Activated CD4-positive, alpha-beta T cell treated with anti-CD3 and anti-CD28 coated beads for 36 hours (primary cell): ENCODE data around the gene TOR2A. TPM values are rescaled to one million over a fixed set of nuclear protein-coding genes. Genes with fewer than 3 reads are reported as not detected.
"Not testable (repeated sequence)": the region's sequence is repeated elsewhere in the genome, so short reads cannot be mapped to it uniquely, and the experiment has no call there.

Source experiments
- ATAC-seq: fragments of 200-7000 bp; cut with Tn5 transposase; one replicate; pipeline ENCODE4 v1.10.0; 2021; ENCODE audit warnings: mild to moderate bottlenecking, moderate library complexity
- CTCF ChIA-PET: fragments of 350-600 bp; sonication (Branson Sonifier 250); formaldehyde crosslinking; loops from one replicate; lab custom pipeline; 2021; ENCODE audit warnings: antibody characterized with exemption; lab: Charles Lee
- POLR2A ChIA-PET: fragments of 350-600 bp; sonication (Branson Sonifier 250); formaldehyde crosslinking; loops from one replicate; lab custom pipeline; 2021; ENCODE audit warnings: antibody characterized with exemption, inconsistent platforms; lab: Charles Lee
- DNase-seq: peaks from one replicate; pipeline ENCODE4 v3.0.0-alpha.2; 2020
- H3K27ac Mint-ChIP-seq: one replicate; pipeline ENCODE4 v1.8.0; 2021; ENCODE audit warnings: mixed read lengths
- H3K27me3 Mint-ChIP-seq: one replicate; pipeline ENCODE4 v1.8.0; 2021; ENCODE audit warnings: mixed read lengths
- H3K36me3 Mint-ChIP-seq: one replicate; pipeline ENCODE4 v1.8.0; 2021; ENCODE audit warnings: low read depth, mixed read lengths
- H3K4me1 Mint-ChIP-seq: one replicate; pipeline ENCODE4 v1.8.0; 2021; ENCODE audit warnings: mixed read lengths
- H3K4me3 Mint-ChIP-seq: one replicate; pipeline ENCODE4 v1.8.0; 2021; ENCODE audit warnings: mild to moderate bottlenecking, moderate library complexity, mixed read lengths
- H3K9me3 Mint-ChIP-seq: one replicate; pipeline ENCODE4 v1.8.0; 2021; ENCODE audit warnings: low read depth, mixed read lengths
- intact Hi-C, 2 experiments: fragments of 100-400 bp; cut with DNase I in 1 of 2; cut with micrococcal nuclease in 1 of 2; formaldehyde crosslinking; loops; one replicate each; pipeline versions ENCODE4 v1.14.2 to v1.15.1; 2022 to 2024; cut with DNase I, micrococcal nuclease
- total RNA-seq, 2 experiments: library from RNA; stranded (reverse); gene quantifications; one replicate each; pipeline ENCODE4 v1.2.3, GENCODE V29; 2021

Gene TOR2A
- 10 to 100 TPM; 11.3 to 14.0 TPM for total RNA-seq

- peaks cover 8% of the 10 kb centered on the region for H3K36me3 Mint-ChIP-seq
- no peaks in the 10 kb centered on the region for H3K27me3 Mint-ChIP-seq
- CTCF ChIA-PET, result interaction anchor here (0.6 to 3.5 kb wide), 71 partner anchors 8 to 793 kb away, joined by 3 to 28 read pairs (median 4); partner anchors contain the start of genes CDK9, ENG, FPGS and LRSAM1
- peak; percentile 99 for DNase-seq
- H3K27ac Mint-ChIP-seq, result peak within 1 kb of the TSS; percentile 73
- POLR2A ChIA-PET, result interaction anchor here (0.6 to 1.5 kb wide), 9 partner anchors 19 to 285 kb away, joined by 3 to 6 read pairs (median 5); partner anchors contain the start of genes CDK9, PTRH1 and TTC16
- peaks cover 12% of the 10 kb centered on the region for H3K4me1 Mint-ChIP-seq
- no peaks in the 10 kb centered on the region for H3K9me3 Mint-ChIP-seq
- peak; percentile 93 for ATAC-seq
- H3K4me3 Mint-ChIP-seq, result peak within 1 kb of the TSS; percentile 72
- intact Hi-C loops, result loop anchor here (1.0 to 2.0 kb wide), 21 partner anchors 20 to 425 kb away; partner anchors contain the start of genes PTRH1 (in 2 of the 2), BBLN (in 1 of the 2), FPGS (in 1 of the 2) and LRSAM1 (in 1 of the 2)
Observed at GRCh38 chr9:127734747-127735529, at the start of gene TOR2A. TSS of gene TOR2A (minus strand) at chr9:127735294. CDS start at chr9:127735270, 24 bp downstream.

- DNase-seq, result peak; percentile 84
- peak; percentile 24 for ATAC-seq
- peaks cover 19% of the 10 kb centered on the region for H3K36me3 Mint-ChIP-seq
- ChIA-PET POLR2A (interaction anchor here (0.6 to 0.8 kb wide), 4 partner anchors 25 to 148 kb away, joined by 3 to 6 read pairs (median 3); partner anchors contain the start of genes ENG and TOR2A), CTCF (interaction anchor here (0.6 to 3.3 kb wide), 9 partner anchors 8 to 250 kb away, joined by 3 to 17 read pairs (median 3); partner anchors contain the start of gene TOR2A)
- intact Hi-C loops, result loop anchor here in 1 of 2 experiments (1.0 to 10.0 kb wide), 2 partner anchors 12 to 281 kb away; partner anchors contain the start of genes NAIF1 and SLC25A25
- no peaks in the 10 kb centered on the region for H3K9me3 Mint-ChIP-seq
- peaks cover 70% of the 10 kb centered on the region for H3K4me1 Mint-ChIP-seq
- peak overlapping the region; percentile 63 for H3K4me3 Mint-ChIP-seq
- no peaks in the 10 kb centered on the region for H3K27me3 Mint-ChIP-seq
- H3K27ac Mint-ChIP-seq, result peak overlapping the region; percentile 97
Observed at GRCh38 chr9:127783111-127784008, 48.3 kb upstream of the TOR2A start.

- intact Hi-C loops, result loop anchor here in 1 of 2 experiments (10.0 kb wide), 1 partner anchor 283 kb away; the partner anchor contains the start of genes NAIF1 and SLC25A25
- H3K9me3 Mint-ChIP-seq, result no peaks in the 10 kb centered on the region
- ChIA-PET POLR2A (no interaction called here), CTCF (interaction anchor here (0.7 kb wide), 1 partner anchor 11 kb away, joined by 3 read pairs; no protein-coding TSS in a partner anchor)
- no peaks in the 10 kb centered on the region for H3K27me3 Mint-ChIP-seq
- DNase-seq (no peak), ATAC-seq (no peak)
- H3K36me3 Mint-ChIP-seq, result peaks cover 13% of the 10 kb centered on the region
- peaks cover 60% of the 10 kb centered on the region for H3K4me1 Mint-ChIP-seq
- peak overlapping the region; percentile 21 for H3K4me3 Mint-ChIP-seq
- peak overlapping the region; percentile 72 for H3K27ac Mint-ChIP-seq
Observed at GRCh38 chr9:127781806-127782205, 46.7 kb upstream of the TOR2A start.

DNA sequence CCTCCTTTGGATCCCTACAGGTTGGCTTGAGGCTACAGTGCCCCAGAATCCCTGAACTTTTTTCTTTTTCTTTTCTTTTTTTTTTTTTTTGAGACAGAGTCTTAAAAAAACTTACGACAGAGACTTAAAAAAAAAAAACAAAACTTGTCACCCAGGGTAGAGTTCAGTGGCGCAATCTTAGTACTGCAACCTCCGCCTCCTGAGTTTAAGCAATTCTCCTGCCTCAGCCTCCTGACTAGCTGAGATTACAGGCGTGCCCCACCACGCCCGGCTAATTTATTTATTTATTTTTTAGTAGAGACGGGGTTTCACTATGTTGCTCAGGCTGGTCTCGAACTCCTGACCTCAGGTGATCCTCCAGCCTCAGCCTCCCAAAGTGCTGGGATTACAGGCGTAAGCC is 45.8 kb upstream of the TOR2A start:
- H3K27ac Mint-ChIP-seq, H3K4me3 Mint-ChIP-seq, DNase-seq, H3K27me3 Mint-ChIP-seq, POLR2A ChIA-PET, ATAC-seq, H3K9me3 Mint-ChIP-seq: not testable (repeated sequence)
- Mint-ChIP-seq H3K36me3 (peaks cover 15% of the 10 kb centered on the region), H3K4me1 (peaks cover 65% of the 10 kb centered on the region)
- intact Hi-C loops, result loop anchor here in 1 of 2 experiments (10.0 kb wide), 1 partner anchor 284 kb away; the partner anchor contains the start of genes NAIF1 and SLC25A25
- CTCF ChIA-PET, result interaction anchor here (1.1 to 2.6 kb wide), 2 partner anchors 11 to 46 kb away, joined by 4 to 13 read pairs; partner anchors contain the start of gene TOR2A

DNA sequence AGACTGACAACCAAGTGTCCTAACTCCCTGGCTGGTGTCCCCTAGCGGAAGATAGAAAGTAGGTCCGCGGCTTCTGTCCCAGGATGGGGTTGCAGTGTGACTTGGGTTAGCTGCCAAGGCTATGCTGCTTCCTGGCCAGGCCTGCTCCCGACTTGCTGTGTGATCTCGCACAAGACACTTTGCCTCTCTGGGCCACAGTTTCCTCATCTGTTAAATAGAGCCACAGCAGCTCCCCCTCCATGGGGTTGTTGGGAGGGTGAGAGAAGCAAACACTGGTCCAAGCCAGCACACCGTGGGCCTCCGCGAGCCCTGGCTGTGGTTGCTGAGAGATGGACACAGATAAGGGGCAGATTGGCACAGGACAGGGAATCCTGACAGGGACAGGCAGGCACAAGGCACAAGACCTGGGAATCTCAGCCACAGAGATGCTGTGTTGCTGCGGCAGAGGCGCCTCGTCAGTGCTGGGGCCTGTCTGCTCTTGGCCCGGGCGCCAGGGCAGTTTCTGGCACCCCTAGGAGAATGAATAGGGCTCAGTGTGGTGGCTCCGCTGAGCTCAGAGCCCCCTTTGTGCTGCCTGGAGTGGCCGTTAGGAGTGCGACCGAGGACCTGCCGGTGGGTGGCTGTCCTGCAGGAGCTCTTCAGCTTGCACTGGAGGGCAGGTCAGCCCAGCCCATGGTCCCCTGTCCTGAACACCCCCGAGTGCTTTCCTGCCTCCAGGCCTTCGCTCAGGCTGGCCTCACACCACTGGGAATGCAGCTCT is 45.2 kb upstream of the TOR2A start:
- intact Hi-C loops, result loop anchor here in 1 of 2 experiments (10.0 kb wide), 1 partner anchor 284 kb away; the partner anchor contains the start of genes NAIF1 and SLC25A25
- ChIA-PET CTCF (interaction anchor here (0.7 to 2.6 kb wide), 4 partner anchors 9 to 46 kb away, joined by 3 to 13 read pairs (median 4); partner anchors contain the start of gene TOR2A), POLR2A (interaction anchor here (0.5 kb wide), 1 partner anchor 178 kb away, joined by 4 read pairs; no protein-coding TSS in a partner anchor)
- Mint-ChIP-seq H3K27me3 (no peaks in the 10 kb centered on the region), H3K36me3 (peaks cover 15% of the 10 kb centered on the region), H3K4me3 (no peak overlapping the region), H3K27ac (peak overlapping the region; percentile 99), H3K9me3 (no peaks in the 10 kb centered on the region), H3K4me1 (peaks cover 65% of the 10 kb centered on the region)
- ATAC-seq (no peak), DNase-seq (no peak)

DNA sequence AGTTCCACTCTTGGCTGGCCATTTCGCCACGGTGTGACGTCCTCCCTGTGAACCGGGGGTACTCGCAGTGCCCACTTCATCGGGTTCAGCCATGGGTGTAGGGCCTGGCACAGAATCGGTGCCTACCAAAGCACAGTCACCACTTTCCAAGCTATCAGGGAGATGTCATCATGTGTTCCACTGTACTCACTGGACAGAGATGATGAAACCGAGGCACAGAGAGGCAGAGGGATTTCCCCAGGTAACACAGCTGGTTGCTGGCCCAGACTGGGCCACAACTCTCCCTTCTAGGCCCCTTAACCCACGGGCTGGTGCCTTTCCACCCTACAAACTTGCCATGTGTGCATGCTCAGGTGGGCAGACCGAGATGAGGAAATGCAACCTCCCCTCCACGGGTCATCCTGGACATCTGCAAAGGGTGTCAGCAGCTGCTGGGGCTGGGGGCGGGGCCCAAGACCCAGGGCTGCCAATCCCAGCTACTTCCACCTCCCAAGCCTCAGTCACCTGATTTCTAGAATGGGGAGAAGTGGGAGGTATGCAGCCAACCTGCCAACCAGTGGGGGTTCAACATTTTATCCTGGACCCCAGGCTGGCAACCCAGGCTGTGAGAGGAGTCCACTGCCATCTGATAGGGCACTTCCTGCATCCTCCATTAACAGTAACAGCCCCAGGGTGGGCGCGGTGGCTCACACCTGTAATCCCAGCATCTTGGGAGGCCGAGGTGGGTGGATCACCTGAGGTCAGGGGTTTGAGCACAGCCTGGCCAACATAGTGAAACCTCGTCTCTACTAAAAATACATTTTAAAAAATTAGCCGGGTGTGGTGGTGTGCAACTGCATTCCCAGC is 44.3 kb upstream of the TOR2A start:
- Mint-ChIP-seq H3K4me3 (peak overlapping the region; percentile 92), H3K27me3 (no peaks in the 10 kb centered on the region), H3K36me3 (peaks cover 18% of the 10 kb centered on the region), H3K9me3 (no peaks in the 10 kb centered on the region), H3K4me1 (peaks cover 60% of the 10 kb centered on the region), H3K27ac (peak overlapping the region; percentile 99)
- ChIA-PET CTCF (interaction anchor here (0.8 to 2.6 kb wide), 6 partner anchors 12 to 142 kb away, joined by 3 to 13 read pairs (median 5); partner anchors contain the start of genes ST6GALNAC4 and TOR2A), POLR2A (interaction anchor here (0.6 to 1.1 kb wide), 4 partner anchors 13 to 103 kb away, joined by 4 to 6 read pairs (median 5); partner anchors contain the start of gene TOR2A)
- peak; percentile 85 for DNase-seq
- ATAC-seq, result peak; percentile 70
- intact Hi-C loops, result loop anchor here (1.0 to 10.0 kb wide), 4 partner anchors 44 to 555 kb away; partner anchors contain the start of genes LRSAM1 (in 1 of the 2), RPL12 (in 1 of the 2) and TOR2A (in 1 of the 2)

DNA sequence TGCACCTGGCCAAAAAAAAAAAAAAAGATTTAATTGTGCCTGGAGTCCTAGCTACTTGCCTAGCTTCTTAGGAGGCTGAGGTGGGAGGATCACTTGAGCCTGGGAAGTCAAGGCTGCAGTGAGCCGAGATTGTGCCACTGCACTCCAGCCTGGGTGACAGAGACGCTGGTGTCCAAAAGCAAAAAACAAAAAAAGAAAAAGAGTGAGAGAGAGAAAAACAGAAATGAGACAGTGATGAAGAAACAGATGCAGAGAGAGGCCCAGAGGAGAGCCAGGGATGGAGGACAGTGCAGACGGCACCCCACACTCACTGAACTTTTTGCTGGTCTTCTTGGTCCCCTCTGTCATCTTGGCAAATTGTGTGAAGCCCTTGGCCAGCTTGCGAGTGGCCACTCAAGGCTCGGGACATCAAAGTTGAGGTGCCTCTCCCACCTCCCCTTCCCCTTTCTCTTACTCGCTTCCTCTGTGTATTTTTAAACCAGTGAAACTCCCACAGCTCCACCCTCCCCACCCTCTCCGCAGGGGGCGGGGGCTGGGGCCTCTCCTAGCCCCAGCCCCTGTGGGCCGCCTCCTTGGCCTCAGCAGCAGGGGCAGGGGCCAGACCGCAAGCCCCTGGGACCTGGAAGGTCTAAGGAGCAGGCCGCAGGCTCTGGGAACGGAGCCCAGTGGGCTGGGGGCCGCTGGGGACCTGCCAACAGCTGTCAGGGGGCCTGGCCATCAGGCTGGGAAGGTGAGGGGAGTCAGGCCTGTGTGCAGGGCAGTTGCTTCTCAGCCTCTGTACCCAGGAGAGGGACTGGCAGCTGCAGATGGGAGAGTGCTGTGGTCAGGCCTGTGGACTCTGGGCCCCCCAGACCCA is 43.4 kb upstream of the TOR2A start, which contains the start of gene SH2D3C:
SH2D3C (minus strand) TSS at position 387 of the 856 bp plus-strand sequence; CDS start at position 348, 39 bp downstream.
- DNase-seq, result peak; percentile 74
- ATAC-seq, result peak; percentile 30
- Mint-ChIP-seq H3K9me3 (no peaks in the 10 kb centered on the region), H3K4me3 (peak within 1 kb of the TSS; percentile 92), H3K27me3 (no peaks in the 10 kb centered on the region), H3K27ac (peak within 1 kb of the TSS; percentile 99), H3K4me1 (peaks cover 54% of the 10 kb centered on the region), H3K36me3 (peaks cover 25% of the 10 kb centered on the region)
- POLR2A ChIA-PET, result interaction anchor here (0.6 to 1.1 kb wide), 5 partner anchors 12 to 472 kb away, joined by 3 to 8 read pairs (median 5); partner anchors contain the start of gene TOR2A
- intact Hi-C loops, result loop anchor here (1.0 to 10.0 kb wide), 4 partner anchors 43 to 554 kb away; partner anchors contain the start of genes LRSAM1 (in 1 of the 2), RPL12 (in 1 of the 2) and TOR2A (in 1 of the 2)
- CTCF ChIA-PET, result interaction anchor here (0.6 to 2.6 kb wide), 7 partner anchors 11 to 294 kb away, joined by 3 to 13 read pairs (median 5); partner anchors contain the start of genes ST6GALNAC4 and TOR2A

DNA sequence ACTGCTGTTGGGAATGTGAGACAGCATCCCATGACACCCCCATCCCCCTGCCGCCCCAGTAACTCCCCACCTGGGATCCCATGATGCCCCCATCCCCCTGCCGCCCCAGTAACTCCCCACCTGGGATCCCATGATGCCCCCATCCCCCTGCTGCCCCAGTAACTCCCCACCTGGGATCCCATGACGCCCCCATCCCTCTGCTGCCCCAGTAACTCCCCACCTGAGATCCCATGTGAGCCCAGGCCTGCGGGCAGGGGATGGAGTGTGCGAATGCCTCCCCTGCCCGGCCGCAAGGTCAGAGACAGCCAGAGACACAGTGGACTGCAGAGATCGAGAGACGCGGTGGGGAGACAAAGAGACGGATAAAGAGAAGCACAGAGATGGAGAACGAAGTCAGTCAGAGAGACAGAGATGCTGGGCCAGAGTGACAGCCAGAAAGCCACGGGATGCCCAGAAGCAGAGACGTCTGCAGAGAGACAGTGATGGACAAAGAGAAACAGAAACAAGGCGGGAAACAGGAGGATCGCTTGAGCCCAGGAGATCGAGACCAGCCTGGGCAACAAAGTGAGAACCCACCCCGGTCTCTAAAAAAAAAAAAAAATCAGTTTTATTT is 42.4 kb upstream of the TOR2A start:
- peaks cover 27% of the 10 kb centered on the region for H3K36me3 Mint-ChIP-seq
- H3K9me3 Mint-ChIP-seq, result no peaks in the 10 kb centered on the region
- intact Hi-C loops, result loop anchor here (5.0 to 10.0 kb wide), 2 partner anchors 325 to 553 kb away; partner anchors contain the start of genes LRSAM1 (in 1 of the 2) and RPL12 (in 1 of the 2)
- ChIA-PET CTCF (no interaction called here), POLR2A (interaction anchor here (0.6 kb wide), 1 partner anchor 473 kb away, joined by 8 read pairs; no protein-coding TSS in a partner anchor)
- peak overlapping the region; percentile 98 for H3K27ac Mint-ChIP-seq
- peak overlapping the region; percentile 92 for H3K4me3 Mint-ChIP-seq
- peaks cover 44% of the 10 kb centered on the region for H3K4me1 Mint-ChIP-seq
- ATAC-seq, result no peak
- no peaks in the 10 kb centered on the region for H3K27me3 Mint-ChIP-seq
- DNase-seq, result peak; percentile 38
